GM21360 (cell line): Measurements from ENCODE around the gene PLXND1.
"Not testable (repeated sequence)": the region's sequence is repeated elsewhere in the genome, so short reads cannot be mapped to it uniquely, and the experiment has no call there.

Source experiments
- ATAC-seq: cut with Tn5 transposase; IDR thresholded peaks from one replicate; pipeline ENCODE4 v1.9.1; 2021; ENCODE audit warnings: mild to moderate bottlenecking, moderate library complexity; ENCODE audit not compliant: unreplicated experiment

Gene PLXND1

DNA sequence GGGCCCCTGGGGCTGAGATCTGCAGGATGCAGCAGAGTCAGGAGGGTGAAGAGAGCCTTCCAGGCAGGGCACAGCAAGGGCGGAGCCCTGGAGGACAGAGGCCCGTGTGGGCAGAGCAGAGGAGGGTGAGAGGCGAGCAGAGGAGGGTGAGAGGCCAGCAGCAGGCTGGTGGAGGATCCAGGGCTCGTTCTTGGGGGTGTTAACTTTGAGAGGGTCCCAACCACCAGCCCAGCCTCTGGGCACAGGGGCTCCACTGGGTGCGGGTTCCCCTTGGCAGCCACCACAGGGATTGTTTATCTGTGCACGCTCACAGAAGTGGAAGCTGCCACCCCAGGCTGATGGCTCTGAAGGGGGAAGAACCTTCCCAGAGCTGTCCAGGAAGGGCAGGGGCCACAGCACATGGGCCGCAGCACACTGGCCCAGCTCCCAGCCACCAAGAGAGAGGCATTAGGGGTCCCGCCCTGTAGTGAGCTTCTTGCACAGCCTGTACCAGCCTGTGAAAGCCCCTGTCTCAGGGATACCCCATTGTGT, 9.3 kb upstream of the PLXND1 start:
- no peak for ATAC-seq

GRCh38 chr3:129614927-129615363, 8.5 kb upstream of the PLXND1 start:
- no peak for ATAC-seq

GRCh38 chr3:129614435-129614834, 8.0 kb upstream of the PLXND1 start:
- ATAC-seq = no peak

DNA sequence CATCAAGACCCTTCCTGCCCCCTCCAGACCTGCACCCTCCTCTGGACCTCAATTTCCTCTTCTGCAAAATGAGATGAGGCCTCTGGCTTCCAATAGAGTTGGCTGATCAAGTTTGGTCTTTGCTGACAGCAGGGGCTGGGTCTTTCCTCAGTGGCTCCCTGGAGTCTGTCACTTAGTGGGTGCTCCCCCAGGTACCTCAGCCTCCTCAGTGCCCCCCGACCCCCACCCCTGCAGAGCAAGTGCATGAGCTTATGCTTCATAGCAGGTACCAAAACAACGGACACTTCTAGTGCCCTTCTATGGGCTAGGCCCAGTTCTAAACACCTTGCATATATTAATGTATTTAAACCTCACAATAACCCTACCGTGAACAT, 6.9 kb upstream of the PLXND1 start:
- no peak for ATAC-seq

- ATAC-seq = no peak
These were observed 6.3 kb upstream of the PLXND1 start for GRCh38 chr3:129612534-129613366.

DNA sequence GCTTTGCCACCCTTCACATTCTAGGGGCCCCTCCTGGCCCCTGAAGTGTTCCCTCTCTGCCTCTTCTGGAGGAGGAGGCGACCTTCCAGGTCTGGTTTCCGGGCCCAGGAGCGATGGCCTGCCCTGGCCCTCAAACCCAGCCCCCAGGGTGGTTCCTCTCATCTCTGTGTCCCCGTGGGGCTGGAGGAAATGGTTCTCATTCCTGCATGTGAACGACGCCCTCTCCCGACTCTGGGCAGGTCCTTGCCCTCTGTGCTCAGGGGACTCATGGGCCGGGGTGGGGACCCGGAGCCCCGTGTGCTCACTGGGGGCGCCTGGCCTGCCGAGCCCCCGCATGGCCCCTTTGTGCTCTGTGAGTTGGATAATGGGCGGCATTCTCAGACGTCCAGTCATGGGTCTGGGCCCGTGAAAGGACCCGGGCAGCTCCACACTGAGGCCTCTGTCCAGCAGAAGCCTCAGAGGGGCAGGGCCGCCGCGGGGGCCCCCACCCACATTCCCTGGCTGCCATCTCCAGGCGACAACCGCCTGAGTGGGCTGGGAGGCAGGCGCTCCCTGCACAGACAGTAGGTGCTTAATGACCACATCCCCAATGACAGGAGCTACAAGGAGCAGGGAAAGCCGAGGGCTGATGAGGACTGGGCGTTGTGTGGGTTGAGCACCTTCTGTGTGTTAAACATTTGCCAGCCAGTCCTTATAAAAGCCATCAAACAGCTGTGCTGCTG, 5.5 kb upstream of the PLXND1 start:
- ATAC-seq = no peak

- ATAC-seq = no peak
These were observed 4.9 kb upstream of the PLXND1 start for GRCh38 chr3:129611446-129611800.

GRCh38 chr3:129610794-129611445, 4.4 kb upstream of the PLXND1 start:
- ATAC-seq = not testable (repeated sequence)

DNA sequence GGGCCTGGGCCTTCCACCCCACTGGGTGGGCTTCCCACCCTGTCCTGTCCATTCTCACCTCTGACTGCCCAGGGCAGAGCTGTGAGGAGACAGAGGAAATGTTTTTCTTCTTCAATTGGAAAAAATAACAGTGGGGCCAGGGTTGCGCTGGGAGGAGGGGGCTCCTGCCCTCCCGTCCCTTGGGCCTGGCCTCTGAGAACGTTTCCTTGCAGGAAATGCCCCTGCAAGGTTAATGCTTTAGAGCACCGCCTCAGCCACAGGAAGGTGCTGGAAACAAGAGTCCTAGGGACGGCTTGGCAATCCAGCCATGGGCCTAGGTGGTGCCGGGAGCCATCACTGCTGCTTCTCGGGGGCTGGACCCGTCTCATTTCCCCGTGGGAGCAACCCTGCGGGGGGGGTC, 3.8 kb upstream of the PLXND1 start:
- no peak for ATAC-seq

DNA sequence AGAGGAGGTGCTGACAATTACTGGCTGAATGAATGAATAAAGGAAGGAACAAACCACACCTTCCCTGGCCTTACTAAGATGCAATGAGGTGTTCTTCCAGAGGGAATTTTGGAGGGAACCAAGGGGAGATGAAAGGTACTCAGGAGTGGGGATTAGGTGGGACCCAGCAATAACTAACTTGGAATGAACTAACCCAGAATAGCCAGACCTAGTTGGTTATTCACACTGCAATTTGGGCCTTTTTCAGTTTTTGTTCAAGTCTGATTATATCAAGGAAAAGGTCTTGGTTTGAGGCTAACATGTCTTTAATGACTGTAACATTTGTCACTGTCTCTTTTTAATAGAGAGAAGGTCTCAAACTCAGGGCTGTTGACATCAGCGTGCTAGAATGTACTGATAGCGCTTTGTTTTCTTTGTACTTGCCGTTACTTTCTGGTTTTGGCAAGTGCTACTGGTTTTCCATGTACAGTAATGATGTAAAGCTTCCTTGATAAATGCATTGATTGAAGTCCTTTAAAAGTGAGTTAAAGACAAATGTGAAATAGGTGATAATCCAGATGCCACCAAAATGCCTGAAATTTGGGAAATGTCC, 3.2 kb upstream of the PLXND1 start:
- ATAC-seq = no peak

DNA sequence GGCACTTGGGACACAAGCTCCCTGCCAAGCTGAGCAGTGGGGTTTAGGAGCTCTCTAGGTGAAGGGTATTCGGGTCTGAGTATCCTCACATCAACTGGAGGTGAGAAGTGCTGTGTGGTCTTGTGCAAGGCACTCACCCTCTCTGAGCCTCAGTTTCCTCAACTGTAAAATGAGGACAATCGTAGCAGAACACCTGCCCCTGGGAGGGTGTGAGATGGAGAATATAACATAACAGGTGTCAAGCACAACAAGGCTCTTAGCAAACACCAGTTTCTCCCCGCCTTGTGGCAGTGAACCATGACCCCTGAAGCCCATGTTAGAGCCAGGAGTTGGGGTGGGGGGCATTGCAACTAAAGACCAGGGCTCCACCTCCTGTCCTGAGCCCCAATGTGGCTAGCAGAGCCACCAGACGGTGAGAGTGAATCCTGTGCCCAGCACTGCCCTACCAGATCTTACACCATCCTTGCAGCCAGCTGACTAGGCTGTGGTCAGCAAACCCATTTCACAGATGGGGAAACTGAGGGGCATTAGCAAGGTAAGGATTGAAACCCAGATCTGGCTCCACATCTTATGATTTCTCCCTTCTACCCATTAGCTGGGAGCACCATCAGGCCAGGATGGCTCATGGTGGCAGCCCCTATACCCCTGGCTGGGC, 2.6 kb upstream of the PLXND1 start:
- no peak for ATAC-seq

GRCh38 chr3:129608087-129608935, 1.8 kb upstream of the PLXND1 start:
- no peak for ATAC-seq

GRCh38 chr3:129607391-129608068, 1.1 kb upstream of the PLXND1 start:
- ATAC-seq = no peak

GRCh38 chr3:129605922-129606635, 397 bp downstream of the PLXND1 start:
- ATAC-seq = no peak

GRCh38 chr3:129605203-129605921, 1.1 kb downstream of the PLXND1 start:
- ATAC-seq = no peak

DNA sequence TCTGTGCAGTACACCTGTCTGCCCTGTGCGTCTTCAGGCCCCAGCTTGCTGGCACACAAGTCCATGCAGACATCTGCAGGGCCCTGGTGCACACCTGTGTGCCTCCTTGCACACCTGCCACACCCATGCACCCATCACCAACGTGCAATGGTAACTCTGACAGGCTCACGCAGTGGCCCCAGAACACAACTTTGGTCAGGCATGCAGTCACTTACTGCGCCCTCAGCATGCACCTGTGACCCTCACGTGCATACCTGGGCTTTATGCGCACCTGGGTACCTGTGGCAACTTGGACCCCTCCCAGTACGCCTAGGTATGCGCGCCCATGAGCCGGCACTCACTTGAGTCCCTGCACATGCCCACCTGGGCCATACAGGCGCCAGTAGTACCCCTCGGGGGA, 1.7 kb downstream of the PLXND1 start:
- ATAC-seq = no peak

GRCh38 chr3:129603991-129604749, 2.3 kb downstream of the PLXND1 start:
- ATAC-seq = no peak
